Stimulated activated CD8-positive, alpha-beta memory T cell treated with anti-CD3 and anti-CD28 coated beads, Interleukin-12 subunit alpha, Interleukin-12 subunit beta, amount 100 ng/mL, for 24 hours (primary cell): Measurements from ENCODE around the gene TXNDC15.
A peak's percentile ranks its signal among the peaks of the same experiment; 100 is the strongest.
"Not testable (repeated sequence)": the region's sequence is repeated elsewhere in the genome, so short reads cannot be mapped to it uniquely, and the experiment has no call there.

ENCODE experiments used
- DNase-seq: peaks from one replicate; pipeline ENCODE4 v3.0.0-alpha.2; 2020; ENCODE audit errors: extremely low read depth

Gene TXNDC15, protein sequence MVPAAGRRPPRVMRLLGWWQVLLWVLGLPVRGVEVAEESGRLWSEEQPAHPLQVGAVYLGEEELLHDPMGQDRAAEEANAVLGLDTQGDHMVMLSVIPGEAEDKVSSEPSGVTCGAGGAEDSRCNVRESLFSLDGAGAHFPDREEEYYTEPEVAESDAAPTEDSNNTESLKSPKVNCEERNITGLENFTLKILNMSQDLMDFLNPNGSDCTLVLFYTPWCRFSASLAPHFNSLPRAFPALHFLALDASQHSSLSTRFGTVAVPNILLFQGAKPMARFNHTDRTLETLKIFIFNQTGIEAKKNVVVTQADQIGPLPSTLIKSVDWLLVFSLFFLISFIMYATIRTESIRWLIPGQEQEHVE

DNA sequence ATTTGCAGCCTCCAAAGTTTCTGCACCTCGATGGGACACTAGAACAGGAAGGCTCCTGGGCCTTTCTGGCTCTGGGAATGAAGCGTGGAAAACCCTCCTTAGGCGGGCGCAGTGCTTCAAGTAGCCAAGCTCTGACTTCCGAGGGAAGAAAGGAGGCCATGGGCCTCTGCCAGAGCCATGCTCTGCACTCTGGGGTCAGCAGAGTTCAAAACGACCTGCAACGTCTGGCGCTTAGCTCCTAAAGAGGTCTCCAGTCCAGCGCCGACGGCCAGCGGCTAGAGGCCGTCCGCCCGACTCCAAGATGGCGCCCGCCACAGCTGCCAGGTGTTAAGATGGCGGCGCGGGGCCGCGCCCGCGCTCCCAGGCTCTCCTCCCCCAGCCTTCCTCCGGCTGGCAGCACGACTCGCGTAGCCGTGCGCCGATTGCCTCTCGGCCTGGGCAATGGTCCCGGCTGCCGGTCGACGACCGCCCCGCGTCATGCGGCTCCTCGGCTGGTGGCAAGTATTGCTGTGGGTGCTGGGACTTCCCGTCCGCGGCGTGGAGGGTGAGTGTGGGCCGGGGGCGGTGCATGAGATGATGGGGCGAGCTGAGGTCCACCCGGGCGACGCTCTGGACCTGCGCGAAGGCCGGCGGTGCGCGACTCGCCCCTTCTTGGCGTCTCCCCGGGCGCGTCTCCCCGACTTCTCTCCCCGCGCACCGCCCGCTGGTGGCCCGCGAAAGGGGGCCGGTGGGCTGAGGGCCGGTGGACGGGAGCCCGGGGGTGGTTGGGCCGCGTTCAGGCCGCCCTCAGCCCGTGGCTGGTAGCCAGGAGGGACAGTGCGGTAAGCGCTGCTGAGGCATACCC, at the start of gene TXNDC15:
Gene TXNDC15 (plus strand): TSS at position 385 of the 844 bp plus-strand sequence. CDS start 57 bp downstream, at position 442.
- DNase-seq = peak; percentile 41

DNA sequence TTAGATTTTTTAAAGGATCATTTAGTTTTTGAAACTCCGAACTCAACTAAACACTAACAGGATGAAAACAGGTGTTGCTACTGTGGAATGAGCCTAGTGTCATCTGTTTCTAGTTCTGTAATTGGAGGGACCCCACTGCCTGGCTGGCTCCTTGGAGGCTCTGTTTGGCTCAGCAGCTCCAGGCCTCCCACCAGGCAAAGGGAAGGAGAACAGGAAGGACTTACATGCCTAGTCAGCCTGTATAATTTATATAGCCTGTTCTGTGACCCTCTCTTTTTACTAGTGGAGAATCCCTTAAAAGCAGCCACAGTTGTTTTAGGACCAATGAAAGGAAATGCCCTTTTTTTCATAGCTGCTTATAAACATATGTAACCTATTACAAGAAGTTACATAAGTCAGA, 49.5 kb upstream of the TXNDC15 start:
- DNase-seq = no peak

DNA sequence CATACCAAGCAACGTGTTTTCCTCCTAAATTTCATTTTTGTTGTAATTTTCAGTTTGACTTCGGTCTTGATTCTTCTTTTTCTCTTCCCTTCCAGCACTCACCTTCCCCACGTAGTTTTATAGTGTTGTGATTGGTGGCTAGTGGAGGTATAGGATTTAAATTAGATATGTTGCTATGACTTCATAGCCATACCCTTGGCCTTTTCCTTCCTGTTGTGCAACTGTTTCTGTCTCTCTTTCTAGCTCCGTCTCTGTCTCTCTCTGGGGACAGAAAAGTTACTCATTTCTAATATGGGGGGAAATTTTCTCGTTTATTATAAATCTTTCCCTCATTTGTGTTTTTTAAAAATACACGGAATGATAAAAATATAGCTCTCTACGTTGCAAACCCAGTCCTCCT, 49.0 kb upstream of the TXNDC15 start:
- no peak for DNase-seq

DNA sequence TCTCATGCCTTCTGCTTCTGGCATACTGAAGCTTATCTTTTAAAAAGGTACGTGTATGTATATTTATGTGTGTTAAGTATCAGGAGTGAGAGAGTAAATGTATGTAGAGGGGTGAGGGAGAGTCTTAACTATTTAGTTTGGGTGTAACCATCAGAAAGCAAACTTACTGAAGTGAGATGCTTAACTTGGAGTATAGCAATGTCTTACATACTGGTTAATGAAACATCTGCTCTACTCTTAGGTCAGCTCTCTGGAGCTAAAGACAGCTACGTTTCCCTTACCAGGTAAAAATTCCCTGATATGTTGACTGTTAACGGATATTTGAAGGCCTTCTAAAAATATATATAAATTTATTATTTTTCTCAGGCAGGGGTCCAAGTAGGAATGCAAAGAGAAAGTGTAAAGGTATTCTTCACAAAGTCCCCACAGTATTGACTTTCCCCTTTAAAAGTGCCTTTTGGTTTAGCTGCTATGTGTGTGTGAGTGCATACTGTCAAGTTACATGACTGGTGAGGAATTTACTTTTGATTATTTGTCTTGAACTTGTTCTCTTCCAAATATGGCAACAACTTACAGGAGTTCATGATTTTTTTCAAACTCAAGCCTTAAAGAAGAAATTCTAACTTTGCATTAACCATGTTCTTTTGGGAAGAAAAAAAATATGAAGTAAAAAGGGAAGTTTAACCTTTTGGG, 40.7 kb upstream of the TXNDC15 start:
- DNase-seq = no peak

DNA sequence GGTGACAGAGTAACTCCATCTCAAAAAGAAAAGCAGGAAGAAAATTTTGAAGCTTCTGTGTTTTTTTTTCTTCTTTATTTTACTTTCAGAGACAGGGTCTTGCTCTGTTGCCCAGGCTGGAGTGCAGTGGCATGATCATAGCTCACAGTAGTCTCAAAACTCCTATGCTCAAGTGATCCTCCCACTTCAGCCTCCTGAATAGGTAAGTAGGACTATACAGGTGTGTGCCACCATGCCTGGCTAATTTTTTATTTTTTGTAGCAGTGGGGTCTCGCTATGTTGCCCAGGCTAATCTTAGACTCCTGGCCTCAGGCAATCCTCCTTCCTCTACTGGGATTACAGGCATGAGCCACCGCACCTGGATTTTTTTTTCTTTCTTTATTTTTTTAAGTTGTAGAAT, 38.5 kb upstream of the TXNDC15 start:
- no peak for DNase-seq

DNA sequence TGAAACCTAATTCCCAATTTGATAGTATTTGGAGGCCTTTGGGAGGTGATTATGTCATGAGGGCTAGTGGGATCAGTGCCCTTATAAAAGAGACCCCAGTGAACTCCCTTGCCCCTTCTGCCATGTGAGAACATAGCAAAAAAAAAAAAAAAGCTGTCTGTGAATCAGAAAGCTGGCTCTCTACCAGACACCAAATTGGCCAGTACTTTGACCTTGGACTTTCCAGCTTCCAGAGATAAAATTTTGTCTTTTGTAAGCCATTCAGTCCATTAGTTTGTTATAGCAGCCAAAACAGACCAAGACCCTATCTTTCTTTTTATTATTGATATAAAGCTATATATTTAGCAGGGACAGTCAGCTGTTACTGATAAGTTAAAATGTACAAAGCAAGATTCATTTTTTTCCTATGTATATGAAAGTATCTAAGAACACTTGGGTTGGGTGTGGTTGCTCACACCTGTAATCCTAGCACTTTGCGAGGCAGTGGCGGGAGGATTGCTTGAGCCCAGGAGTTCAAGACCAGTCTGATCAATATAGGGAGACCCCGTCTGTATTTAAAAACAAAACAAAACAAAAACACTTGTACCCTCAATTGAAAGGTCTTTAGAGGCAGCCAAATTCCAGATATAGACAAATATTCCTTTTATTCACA, 36.5 kb upstream of the TXNDC15 start:
- DNase-seq = no peak

DNA sequence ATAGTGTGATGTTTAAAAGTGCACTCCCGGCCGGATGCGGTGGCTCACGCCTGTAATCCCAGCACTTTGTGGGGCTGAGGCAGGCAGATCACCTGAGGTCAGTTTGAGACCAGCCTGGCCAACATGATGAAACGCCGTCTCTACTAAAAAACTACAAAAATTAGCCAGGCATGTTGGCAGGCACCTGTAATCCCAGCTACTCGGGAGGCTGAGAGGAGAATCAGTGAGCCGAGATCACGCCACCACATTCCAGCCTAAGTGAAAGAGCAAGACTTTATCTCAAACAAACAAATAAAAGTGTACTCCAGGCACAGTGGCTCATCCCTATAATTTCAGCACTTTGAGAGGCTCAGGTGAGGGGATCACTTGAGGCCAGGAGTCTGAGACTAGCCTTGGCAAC, 35.8 kb upstream of the TXNDC15 start:
- not testable (repeated sequence) for DNase-seq

DNA sequence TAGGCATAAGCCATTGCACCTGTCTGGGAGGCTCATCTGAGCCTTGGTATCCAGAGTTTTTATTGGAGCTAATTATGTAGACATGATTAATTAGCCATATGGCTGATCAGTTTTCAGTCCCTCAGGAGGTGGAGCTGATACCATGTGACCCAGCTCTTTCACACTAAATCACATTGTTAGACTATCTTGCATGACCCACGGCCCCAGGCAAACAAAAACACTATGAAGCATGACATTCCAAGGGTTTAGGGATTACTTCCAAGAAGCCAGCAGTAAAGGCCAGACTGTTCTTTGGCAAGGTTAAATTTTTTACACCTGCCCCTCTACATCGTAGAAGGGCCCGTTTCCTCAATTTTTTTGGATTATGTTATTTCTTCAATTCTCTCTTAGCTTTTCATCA, 33.4 kb upstream of the TXNDC15 start:
- DNase-seq = no peak

DNA sequence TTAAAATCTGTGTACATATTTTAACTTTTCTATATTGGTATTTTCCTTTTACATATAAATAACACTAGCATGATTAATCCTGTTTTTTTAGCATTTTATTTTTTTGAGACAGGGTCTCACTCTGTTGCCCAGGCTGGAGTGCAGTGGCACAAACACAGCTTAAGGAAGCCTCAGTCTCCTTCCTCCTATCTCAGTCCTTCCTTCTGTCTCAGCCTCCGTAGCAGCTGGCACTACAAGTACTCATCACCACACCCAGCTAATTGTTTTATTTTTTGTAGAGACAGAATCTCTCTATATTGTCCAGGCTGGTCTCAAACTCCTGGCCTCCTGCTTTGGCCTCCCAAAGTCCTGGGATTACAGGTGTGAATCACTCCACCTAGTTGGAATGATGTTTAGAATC, 29.9 kb upstream of the TXNDC15 start:
- DNase-seq = no peak

DNA sequence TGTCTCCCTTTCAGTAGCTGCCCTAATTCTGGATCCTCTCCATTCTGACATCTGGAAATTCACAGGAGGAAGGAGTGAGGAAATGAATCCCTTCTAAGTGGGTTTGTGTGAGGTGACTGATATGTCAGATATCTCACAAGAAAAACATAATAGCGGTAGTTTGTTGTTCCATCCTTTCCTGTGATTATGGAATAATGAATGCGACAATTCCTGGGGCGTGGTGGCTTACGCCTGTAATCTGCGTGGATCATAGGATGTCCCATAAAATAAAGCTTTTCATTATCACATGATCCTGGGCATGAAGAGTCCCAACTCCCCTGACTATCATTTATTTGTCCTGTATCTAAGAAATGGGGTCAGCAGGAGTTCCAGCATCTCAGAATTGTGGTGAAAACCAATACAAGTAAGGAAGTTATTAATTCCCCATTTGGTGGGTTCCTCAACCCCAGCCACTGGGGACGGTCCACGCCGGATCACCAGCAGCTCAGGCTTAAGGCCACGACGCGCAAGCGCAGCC, 28.8 kb upstream of the TXNDC15 start:
- no peak for DNase-seq

DNA sequence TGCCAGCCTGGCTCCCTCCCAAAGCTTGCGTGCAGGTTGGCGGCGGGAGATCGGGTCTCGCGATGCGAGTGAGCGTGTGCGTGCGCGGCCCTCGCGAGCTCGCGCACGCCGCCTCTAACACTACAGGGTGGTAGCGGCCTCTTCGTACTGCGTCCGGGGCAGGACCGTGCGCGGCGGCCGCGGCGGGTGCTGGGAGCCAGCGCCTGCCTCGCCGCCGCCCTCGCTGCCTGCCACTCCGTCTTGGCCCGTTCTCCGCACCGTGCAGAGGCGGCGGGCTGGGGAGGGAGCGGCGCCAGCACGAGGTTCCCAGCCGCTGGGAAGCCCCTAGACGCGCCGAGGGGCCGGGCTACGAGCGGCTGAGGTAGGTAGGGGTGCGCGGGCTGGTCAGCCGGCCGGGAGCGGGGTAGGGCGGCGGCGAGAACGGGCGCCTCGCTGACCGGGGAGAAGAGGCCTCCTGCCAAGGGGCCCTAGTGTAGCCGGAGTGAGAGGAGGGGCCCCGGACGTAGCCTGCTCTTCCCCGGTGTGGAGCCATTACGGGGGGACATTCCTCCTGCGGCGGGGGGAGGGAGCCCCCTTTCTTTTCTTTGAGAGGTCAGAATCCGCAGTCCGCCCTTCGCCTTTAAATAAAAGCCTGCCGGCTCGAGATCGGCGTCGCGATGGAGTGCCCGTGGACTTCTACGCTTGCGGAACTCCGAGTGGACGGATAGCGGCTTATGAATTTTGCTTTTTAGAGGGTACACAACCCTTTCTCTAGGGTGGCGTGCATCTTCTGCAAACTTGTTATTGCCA, 28.1 kb upstream of the TXNDC15 start, which contains the start of gene C5orf24:
Gene C5orf24 (plus strand): TSS at position 117 of the 789 bp plus-strand sequence. CDS start 8,933 bp downstream, outside the sequence.
- peak; percentile 86 for DNase-seq

DNA sequence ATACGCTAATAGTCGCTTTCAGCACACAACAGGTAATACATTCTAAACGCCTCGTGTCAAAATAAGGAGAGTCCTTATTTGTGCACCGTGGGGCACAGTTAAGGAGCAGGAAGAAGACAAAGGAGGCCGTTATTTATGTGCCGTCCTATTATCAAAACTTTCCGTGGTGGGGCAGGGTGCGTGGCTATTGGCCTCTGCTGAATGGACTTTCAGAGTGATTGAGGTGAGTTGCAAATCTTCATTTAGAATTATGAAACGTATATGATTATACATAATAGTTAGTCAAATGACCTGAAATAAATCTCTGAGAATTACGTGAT, 27.6 kb upstream of the TXNDC15 start:
- no peak for DNase-seq

DNA sequence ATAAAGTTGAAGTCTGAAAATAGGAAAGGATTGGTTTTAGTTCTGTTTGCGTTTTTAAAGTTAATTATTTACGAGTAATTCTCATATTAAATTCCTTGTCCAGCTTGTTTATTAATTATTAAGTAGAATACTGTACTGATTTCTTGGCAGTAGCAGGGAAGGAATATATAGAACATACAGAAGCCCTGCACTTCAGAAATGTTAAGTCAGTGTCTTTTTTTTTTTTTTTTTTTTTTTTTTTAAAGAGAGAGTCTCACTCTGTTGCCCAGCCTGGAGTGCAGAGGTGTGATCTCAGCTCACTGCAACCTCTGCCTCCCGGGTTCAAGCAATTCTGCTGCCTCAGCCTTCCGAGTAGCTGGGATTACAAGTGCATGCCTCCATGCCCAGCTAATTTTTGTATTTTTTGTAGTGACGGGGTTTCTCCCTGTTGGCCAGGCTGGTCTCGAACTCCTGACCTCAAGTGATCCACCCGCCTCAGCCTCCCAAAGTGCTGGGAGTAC, 24.7 kb upstream of the TXNDC15 start:
- DNase-seq = not testable (repeated sequence)

DNA sequence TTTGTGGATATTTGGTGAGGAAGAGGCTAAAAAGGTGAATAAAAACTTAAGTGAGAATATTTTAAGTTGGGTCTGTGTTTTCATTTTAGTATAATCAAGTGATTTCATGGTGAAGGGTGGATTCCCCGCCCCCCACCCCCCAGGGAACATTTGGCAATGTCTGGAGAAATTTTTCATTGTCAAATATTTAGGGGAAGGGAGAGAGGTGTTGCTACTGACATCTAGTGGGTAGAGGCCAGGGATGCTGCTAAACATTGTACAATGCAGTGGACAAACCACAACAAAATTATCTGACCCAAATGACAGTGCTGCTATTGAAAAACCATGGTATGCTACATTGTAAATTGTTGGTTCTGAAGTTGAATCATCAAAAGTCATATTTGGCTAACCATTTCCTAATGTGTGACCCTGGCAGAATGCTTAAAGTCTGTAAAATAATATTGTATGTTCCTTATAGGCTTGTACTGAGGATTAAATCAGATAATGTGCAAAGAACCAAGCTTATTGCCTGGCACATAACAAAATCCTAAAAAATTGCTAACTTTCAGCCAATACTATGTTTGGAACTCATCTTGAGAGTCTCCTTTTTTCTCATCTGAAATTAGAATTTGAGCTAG, 22.8 kb upstream of the TXNDC15 start:
- no peak for DNase-seq

DNA sequence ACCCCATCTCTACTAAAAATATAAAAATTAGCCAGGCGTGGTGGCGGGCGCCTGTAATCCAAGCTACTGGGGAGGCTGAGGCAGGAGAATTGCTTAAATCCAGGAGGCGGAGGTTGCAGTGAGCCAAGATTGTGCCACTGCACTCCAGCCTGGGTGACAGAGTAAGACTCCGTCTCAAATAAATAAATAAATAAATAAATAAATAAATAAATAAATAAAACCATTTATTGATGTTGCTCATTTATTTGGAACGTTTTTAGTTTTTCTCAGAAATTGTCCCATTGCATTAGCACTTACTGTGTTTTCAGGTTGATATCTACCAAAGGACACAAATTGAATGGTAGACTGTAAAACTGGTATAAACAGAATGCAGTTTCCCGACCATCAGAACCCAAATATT, 17.7 kb upstream of the TXNDC15 start:
- not testable (repeated sequence) for DNase-seq

DNA sequence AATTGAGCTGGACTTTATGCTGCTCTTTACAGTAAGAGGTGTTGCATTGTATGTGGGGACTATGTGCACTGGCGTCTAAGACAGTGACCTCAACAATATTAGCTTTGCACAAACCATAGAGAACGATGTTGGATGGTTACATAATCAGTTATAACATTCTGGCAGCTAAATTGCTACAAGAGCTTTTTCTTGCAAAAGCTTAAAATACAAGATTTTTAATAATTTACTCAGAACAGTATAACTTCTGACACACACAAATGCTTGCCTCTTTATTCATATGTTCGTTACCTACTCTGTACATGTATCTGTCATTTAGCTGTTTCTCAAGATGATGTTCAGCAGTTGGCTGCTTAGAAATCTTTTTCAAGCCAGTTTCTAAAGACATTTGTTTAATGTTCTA, 16.8 kb upstream of the TXNDC15 start:
- DNase-seq = no peak

DNA sequence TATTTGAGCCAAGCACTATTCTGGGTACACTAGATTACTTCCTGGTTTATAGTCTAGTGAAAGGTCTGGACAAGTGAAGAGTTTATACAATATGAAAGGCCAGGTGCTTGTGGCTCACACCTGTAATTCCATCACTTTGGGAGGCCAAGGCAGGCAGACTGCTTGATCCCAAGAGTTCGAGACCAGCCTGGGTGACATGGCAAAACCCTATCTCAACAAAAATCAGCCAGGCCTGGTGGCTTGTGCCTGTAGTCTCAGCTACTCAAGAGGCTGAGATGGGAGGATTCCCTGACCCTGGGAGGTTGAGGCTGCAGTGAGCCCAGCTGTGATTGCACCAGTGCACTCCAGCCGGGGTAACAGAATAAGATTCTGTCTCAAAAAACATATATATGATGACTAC, 9.5 kb upstream of the TXNDC15 start:
- DNase-seq = no peak

DNA sequence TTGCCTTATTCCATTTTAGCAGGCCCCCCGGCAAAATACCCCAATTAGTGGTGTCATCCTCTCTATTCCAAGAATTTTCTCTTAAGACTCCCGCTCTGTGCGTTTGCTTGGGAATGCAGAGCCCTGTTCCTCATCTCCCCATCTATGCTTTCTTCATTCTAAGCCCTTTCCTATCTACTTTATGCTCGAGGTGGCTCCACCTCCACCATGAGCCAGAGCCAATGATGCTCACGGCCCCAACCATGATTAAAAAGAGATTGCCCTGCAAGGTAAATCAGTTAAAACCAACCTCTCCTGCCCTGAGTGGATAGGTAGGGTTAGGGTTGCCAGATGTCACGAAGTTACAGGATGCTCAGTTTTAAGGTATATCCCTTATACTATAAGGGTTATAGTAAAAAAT, 677 bp upstream of the TXNDC15 start:
- no peak for DNase-seq

DNA sequence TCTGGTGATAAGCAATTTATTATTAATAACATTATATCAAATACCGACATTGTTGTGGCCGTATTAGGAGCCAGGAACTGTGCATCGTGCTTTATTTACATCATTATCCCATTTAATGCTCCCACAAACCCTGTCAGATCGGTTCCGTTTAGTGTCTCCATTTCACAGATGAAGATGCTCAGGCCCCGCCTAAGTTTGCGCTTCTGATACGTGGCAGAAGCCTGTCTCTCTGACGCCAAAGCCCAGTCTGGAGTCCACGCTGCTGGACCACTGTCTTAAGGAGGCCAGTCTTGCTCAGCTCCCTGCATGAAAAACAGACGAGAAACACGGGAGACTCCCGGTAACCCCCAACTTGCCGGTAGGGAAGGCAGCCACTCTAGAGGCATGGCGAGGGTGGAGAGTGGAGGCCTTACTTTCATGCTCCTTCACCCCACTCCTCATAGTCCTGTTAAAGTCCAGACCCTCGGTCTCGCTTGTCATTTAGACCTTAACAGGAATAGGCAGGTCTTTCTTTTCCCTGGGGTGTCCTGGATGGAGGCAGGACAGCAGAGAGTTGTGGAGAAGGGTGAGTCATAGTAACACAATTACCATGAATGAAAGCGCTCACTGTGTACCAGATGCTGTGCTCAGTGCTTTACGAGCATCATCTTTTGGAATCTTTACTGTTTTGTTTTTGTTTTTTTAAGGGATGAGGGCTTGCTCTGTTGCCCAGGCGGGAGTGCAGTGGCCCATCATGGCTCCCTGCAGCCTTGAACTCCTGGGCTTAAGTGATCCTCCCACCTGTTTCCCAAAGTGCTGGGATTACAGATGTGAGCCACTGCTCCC, 872 bp downstream of the TXNDC15 start:
- no peak for DNase-seq
